ENCODE data around the gene IDE.
"Not testable (repeated sequence)": the region's sequence is repeated elsewhere in the genome, so short reads cannot be mapped to it uniquely, and the experiment has no call there.

IDE gene

DNA sequence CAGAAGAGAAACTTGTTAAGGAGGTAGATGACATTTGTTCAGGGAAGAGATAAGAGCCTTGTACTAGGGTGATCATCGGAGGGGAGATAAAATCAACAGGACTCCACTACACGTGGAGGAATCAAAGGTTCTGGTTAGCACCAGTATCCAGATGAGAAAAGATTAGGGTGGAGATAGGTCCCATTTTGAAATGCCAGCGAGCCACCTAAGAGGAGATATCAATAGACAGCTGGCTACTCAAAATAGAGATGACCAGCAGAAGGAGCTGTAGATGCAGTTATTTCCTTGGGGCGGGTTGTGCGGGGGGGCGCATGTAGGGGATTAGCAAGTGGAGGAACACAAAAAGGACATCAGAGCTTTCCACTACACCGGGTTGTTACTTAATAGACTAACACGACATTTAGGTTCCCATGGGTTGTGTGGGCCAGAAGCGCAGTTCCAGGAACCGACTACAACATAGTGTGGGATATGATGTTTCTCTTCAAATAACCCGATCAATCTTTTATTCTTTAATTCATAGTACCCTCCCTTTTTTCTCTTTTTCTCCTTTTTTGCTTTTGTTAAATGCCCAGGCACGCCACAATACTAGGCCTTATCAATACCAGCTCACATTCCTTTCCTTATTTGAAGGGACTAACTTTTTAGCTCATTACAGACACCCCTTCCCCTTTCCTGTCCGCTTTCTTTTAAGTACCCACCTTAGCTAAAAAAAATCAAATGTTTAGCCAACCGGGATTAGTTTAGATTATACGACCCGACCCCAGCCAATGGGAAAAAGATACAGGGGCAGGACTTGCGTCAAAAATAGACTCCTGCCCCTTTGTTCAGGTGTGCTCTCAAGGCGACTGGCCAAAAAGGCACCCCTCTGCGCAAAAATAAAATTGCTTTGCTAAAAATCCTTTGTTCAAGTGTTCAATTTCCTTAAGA, 17.0 kb upstream of the IDE start:
- FAIRE-seq (no peak), DNase-seq (ENCODE audit: insufficient read length) (no peak)

DNA sequence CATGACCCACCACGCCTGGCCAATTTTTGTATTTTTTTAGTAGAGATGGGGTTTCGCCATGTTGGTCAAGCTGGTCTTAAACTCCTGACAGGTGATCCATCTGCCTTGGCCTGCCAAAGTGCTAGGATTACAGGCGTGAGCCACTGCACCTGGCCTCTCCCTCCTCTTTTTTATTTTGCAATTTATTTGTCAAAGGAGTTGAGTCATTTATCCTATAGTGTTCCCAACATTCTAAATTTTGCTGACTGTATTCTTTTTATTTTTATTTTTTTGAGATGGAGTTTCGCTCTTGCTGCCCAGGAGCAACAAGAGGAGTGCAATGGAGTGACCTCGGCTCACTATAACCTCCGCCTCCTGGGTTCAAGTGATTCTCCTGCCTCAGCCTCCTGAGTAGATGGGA, 8.5 kb upstream of the IDE start:
- FAIRE-seq, result not testable (repeated sequence)

More for the DNA sequence above, 17.0 kb upstream of the IDE start:
- TF ChIP-seq TAF1 (IDR thresholded peaks at IDR 0.05; ENCODE audit: borderline replicate concordance, low read depth, low read length) (no peak), POLR2AphosphoS5 (IDR thresholded peaks at IDR 0.05; ENCODE audit: low read depth, low read length) (no peak), POLR2A (IDR thresholded peaks at IDR 0.05; ENCODE audit: low read depth, low read length) (no peak)

DNA sequence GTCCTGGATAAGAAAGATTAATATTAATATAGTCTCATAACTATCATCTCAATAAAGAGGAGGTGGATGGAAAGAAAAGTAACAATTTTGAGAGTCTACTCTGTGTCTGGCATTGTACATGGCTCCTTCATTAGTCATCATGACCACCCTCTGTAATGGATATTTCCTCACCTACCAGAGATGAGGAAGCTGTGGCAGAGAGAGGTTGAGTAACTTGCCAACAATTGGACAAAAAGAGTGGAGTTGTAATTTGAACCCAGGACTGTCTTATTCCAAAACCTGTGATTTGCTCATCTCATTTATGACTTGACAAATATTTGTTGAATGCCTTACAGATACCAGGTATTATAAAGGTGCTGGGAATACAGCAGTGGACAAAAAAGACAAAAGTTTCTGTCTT, 2.1 kb upstream of the IDE start:
- TF ChIP-seq POLR2AphosphoS5 (IDR thresholded peaks at IDR 0.05; ENCODE audit: low read depth, low read length) (no peak), TAF1 (IDR thresholded peaks at IDR 0.05; ENCODE audit: borderline replicate concordance, low read depth, low read length) (no peak), POLR2A (IDR thresholded peaks at IDR 0.05; ENCODE audit: low read depth, low read length) (no peak)
- FAIRE-seq (no peak), DNase-seq (ENCODE audit: insufficient read length) (no peak)

More for the DNA sequence above, 8.5 kb upstream of the IDE start:
- not testable (repeated sequence) for DNase-seq (ENCODE audit: insufficient read length)

DNA sequence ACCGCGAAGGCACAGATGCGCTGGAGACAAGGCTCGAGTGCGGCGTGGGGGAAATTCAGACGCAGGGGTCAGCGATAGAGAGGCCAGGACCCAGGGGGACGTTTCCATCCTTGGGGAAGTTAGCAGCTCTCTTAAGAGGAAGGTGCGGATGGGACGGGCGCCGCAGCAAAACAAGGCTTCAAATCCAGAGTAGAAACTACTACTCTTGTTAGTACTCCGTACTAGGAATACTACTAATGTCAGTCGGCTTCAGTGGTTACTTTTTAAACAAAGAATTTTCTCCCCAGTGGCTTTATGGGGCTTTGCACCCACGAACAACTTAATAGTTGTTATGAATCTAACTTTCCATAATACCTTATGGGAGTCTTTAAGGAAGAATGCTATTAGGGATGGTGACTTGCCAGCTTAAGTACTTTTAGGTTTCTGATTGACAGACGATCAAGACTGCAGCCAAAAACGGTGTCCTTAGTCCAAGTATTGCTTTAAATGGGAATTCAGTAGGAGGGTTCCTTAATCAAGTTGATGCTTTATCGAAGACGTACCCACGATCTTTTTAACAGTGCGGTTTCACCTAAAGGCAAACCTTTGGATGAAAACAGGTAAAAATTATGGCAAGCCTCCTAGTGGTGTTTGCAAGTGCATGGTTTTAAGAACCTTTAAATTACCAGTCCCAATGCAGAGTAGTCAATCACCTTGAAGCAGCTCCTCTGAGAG, 812 bp upstream of the IDE start:
- FAIRE-seq (peak; percentile 14), DNase-seq (ENCODE audit: insufficient read length) (no peak)
- no peak for TF ChIP-seq POLR2A (IDR thresholded peaks at IDR 0.05; ENCODE audit: low read depth, low read length)
- no peak for TF ChIP-seq TAF1 (IDR thresholded peaks at IDR 0.05; ENCODE audit: borderline replicate concordance, low read depth, low read length)
- no peak for TF ChIP-seq POLR2AphosphoS5 (IDR thresholded peaks at IDR 0.05; ENCODE audit: low read depth, low read length)

DNA sequence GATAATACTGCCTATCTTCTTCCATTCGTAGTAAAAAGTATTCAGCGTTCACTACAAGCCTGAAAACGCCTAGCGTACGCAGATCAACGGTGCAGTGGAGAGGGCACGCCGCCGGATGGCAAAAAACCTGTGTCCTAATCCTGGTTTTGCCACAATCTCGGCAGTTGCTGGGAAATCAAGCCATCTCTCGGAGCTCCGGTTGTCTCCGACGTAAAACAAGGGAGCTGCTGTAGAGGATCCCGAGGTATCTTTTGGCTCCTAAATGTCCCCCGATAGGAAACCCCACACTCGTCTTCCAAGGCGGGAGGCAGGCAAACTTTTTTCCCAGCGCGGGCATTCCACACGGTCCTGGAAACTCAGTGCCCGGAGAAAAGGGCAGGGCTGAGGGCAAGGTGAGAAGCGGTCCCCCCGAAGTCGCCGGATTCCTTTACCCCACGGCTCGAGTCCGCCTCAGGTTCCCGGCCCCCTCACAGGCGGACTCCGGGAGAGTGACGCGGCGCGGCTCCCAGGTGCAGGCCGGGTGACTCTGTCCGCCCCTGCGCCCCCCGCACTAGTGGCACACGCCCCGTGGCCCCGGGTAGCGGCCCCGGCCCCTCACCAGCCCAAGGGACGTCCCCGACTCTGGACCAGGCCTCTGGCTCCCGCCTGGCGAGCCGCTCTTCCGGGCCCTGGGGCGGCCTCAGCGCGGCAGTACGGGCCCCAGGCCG, 649 bp downstream of the IDE start:
- TF ChIP-seq POLR2AphosphoS5 (IDR thresholded peaks at IDR 0.05; ENCODE audit: low read depth, low read length) (no peak), TAF1 (IDR thresholded peaks at IDR 0.05; ENCODE audit: borderline replicate concordance, low read depth, low read length) (0 out of 2 replicates have a peak, but pooled peaks have one; percentile 6), POLR2A (IDR thresholded peaks at IDR 0.05; ENCODE audit: low read depth, low read length) (no peak)
- FAIRE-seq, result peak; percentile 77
- DNase-seq (ENCODE audit: insufficient read length), result peak; percentile 51

DNA sequence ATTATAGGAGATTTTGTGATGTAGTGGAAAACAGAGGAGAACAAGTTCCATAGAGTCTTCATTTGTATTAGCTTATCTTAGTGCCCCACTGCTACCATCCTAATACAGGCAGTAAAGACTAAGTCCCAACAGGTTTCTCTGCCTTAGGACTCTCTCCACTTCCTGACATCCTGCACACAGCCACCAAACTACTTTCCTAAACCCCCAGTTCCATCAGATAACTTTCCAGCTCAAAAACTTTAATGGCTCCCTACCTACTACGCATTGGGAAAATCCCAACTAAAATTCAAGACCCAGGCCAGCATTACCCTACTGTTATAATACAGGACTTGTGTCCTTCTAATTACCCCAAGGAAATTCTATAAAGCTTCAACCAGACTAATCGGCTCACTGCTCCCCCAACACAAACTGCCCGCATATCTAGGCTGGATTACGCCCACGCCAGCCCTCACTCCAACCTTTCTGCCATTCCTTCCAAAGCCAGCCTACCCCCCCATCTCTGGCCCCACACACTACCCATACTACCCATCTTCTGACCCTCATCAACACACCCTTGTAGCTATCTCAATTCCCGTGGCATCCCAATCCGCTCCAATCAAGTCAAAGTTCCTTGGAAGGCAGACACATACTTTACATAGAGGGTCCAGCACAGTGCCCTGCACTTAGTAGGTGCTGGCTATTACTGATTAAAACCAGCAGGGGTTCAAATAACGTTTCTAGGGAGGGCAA, 1.4 kb downstream of the IDE start:
- FAIRE-seq, result no peak
- DNase-seq (ENCODE audit: insufficient read length), result no peak

DNA sequence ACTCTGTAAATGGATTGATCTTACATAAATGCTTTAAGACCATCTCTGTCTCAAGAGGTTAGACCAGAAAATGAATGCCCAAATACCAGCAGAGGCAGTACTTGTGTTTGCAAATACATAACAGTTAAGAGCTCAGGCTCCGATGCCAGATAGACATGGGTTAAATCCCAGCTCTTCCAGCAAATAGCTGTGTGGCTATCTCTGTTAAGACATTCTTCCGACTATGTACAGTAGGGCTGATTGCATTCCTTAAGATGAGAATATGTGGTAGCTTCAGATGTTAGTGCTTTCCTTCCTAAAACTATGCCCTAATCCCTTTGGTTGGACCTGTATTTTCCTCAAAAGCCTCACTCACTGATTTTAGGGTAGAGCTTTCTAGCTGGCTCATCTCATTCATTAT, 2.2 kb downstream of the IDE start:
- DNase-seq (ENCODE audit: insufficient read length) (no peak), FAIRE-seq (no peak)
- TF ChIP-seq POLR2AphosphoS5 (IDR thresholded peaks at IDR 0.05; ENCODE audit: low read depth, low read length) (no peak), POLR2A (IDR thresholded peaks at IDR 0.05; ENCODE audit: low read depth, low read length) (no peak), TAF1 (IDR thresholded peaks at IDR 0.05; ENCODE audit: borderline replicate concordance, low read depth, low read length) (no peak)

More for the DNA sequence above, 1.4 kb downstream of the IDE start:
- TF ChIP-seq TAF1 (IDR thresholded peaks at IDR 0.05; ENCODE audit: borderline replicate concordance, low read depth, low read length) (no peak), POLR2A (IDR thresholded peaks at IDR 0.05; ENCODE audit: low read depth, low read length) (no peak), POLR2AphosphoS5 (IDR thresholded peaks at IDR 0.05; ENCODE audit: low read depth, low read length) (no peak)

DNA sequence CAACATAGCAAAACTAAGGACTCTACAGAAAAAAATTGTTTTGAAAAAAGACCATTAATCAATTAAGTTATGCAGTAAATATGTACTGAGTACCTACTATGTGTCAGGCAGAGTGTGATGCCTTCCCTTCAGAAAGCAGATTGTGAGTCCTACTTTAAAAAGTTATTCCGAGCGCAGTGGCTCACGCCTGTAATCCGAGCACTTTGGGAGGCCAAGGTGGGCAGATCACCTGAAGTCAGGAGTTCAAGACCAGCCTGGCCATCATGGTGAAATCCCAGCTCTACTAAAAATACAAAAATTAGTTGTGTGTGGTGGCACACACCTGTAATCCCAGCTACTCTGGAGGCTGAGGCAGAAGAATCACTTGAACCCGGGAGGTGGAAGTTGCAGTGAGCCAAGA, 4.2 kb downstream of the IDE start:
- DNase-seq (ENCODE audit: insufficient read length); FAIRE-seq: not testable (repeated sequence)

DNA sequence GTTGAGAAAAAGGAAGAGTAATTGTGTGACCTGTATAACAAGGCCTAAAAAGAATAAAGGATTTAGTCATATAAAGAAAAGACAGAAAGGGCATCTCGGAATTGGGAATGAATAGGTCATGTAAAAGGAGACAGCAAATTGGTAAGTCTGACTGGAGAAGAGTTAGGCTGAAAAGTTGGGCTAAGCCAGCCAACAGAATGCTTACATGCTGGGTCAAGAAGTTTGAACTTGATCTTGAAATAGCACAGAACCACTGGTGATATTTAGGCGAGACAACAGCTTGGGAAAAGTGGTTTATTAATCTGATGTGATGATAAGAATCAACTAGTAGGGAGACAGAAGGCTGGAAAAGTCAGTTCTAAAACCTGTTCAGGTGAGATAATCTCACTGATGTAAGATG, 4.8 kb downstream of the IDE start:
- FAIRE-seq (no peak), DNase-seq (ENCODE audit: insufficient read length) (no peak)
- TF ChIP-seq POLR2A (IDR thresholded peaks at IDR 0.05; ENCODE audit: low read depth, low read length) (no peak), TAF1 (IDR thresholded peaks at IDR 0.05; ENCODE audit: borderline replicate concordance, low read depth, low read length) (no peak), POLR2AphosphoS5 (IDR thresholded peaks at IDR 0.05; ENCODE audit: low read depth, low read length) (no peak)

DNA sequence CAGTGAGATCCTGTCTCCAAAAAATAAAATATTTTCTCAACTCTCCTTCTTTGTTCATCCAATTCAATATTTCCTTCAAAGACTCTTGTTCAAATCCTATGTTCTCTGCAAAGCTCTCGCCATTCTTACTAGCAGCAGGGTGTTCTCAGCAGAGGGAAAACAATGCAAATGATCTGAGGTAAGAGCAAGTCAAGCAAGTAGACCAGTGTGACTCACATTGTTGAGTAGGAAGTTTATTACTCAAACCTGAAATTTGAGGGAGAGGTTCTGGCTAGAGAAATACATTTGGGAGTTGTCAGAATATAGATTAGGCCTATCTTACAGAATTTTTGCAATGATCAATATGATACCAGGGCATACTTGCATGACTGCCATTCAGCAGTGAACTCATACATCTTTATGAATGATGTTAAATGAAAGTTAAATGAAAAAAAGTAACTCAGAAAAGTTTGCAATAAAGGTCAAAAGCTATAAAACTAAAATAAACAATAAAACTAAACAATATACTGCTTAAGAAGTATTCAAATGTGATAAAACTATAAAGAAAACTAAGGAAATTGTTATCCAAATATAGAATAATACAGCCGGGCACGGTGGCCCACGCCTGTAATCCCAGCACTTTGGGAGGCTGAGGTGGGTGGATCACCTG, 5.8 kb downstream of the IDE start:
- no peak for TF ChIP-seq POLR2A (IDR thresholded peaks at IDR 0.05; ENCODE audit: low read depth, low read length)
- no peak for TF ChIP-seq TAF1 (IDR thresholded peaks at IDR 0.05; ENCODE audit: borderline replicate concordance, low read depth, low read length)
- no peak for TF ChIP-seq POLR2AphosphoS5 (IDR thresholded peaks at IDR 0.05; ENCODE audit: low read depth, low read length)
- peak; percentile 63 for FAIRE-seq
- DNase-seq (ENCODE audit: insufficient read length), result no peak

DNA sequence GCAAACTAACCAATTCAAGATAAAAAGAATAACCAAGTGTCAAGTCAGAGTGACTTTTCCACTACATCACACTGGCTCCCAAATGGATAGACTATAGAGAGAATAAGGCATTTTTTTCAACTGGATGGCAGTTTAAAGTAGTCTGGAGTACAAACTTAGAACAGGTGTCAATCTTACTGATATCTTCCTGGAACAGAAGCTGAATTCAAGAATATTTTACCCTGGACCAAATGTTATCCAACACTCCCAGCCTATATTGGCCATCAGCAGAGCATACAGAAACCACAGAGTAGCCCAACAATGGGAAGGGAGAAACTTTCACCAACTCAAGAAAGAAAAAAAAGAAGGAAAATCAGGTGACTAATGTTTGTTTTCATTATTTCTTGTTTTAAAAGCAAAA, 11.5 kb downstream of the IDE start:
- FAIRE-seq, result no peak
- no peak for TF ChIP-seq TAF1 (IDR thresholded peaks at IDR 0.05; ENCODE audit: borderline replicate concordance, low read depth, low read length)
- TF ChIP-seq POLR2A (IDR thresholded peaks at IDR 0.05; ENCODE audit: low read depth, low read length), result no peak
- TF ChIP-seq POLR2AphosphoS5 (IDR thresholded peaks at IDR 0.05; ENCODE audit: low read depth, low read length), result no peak
- no peak for DNase-seq (ENCODE audit: insufficient read length)

All from GM12892 (cell line).